Astrocyte (in vitro differentiated cells and primary cell): ENCODE results near the gene SSX2IP. TPM values are rescaled to one million over a fixed set of nuclear protein-coding genes. Genes with fewer than 3 reads are reported as not detected.

Experiments used
- DNase-seq: peaks from one replicate; pipeline ENCODE4 v3.0.0-alpha.2; 2010; ENCODE audit warnings: low read depth
- FAIRE-seq: peaks from 2 replicates; lab custom pipeline; 2011; peaks lifted over from hg19 to GRCh38; lab: Jason Lieb, UNC
- H2AFZ ChIP-seq: 2 replicates; pipeline ENCODE4 v1.6.0; 2012; ENCODE audit warnings: low read depth, low read length, inconsistent platforms
- H3K27ac ChIP-seq: 2 replicates; pipeline ENCODE4 v1.5.1; 2011; ENCODE audit warnings: low read depth, low read length, inconsistent platforms
- H3K27me3 ChIP-seq: 2 replicates; pipeline ENCODE4 v1.6.0; 2011; ENCODE audit warnings: low read length, inconsistent platforms; ENCODE audit not compliant: insufficient read depth
- H3K36me3 ChIP-seq: 2 replicates; pipeline ENCODE4 v1.5.1; 2011; ENCODE audit warnings: low read length, inconsistent platforms; ENCODE audit not compliant: insufficient read depth
- H3K4me1 ChIP-seq: 2 replicates; pipeline ENCODE4 v1.5.1; 2011; ENCODE audit warnings: low read length, inconsistent platforms; ENCODE audit not compliant: insufficient read depth
- H3K4me2 ChIP-seq: 2 replicates; pipeline ENCODE4 v1.6.0; 2012; ENCODE audit warnings: low read length, inconsistent platforms
- H3K4me3 ChIP-seq: 2 replicates; pipeline ENCODE4 v1.5.1; 2011; ENCODE audit warnings: low read depth, mild to moderate bottlenecking, low read length, inconsistent platforms; ENCODE audit not compliant: insufficient read depth
- H3K79me2 ChIP-seq: 2 replicates; pipeline ENCODE4 v1.6.0; 2012; ENCODE audit warnings: mild to moderate bottlenecking, low read length, inconsistent platforms; ENCODE audit not compliant: insufficient read depth
- H3K9ac ChIP-seq: 2 replicates; pipeline ENCODE4 v1.6.0; 2012; ENCODE audit warnings: mild to moderate bottlenecking, low read length, inconsistent platforms
- H3K9me3 ChIP-seq: 2 replicates; pipeline ENCODE4 v1.5.1; 2012; ENCODE audit warnings: low read depth, mild to moderate bottlenecking, low read length, inconsistent platforms; ENCODE audit not compliant: insufficient read depth
- H4K20me1 ChIP-seq: 2 replicates; pipeline ENCODE4 v1.6.0; 2012; ENCODE audit warnings: low read length, inconsistent platforms; ENCODE audit not compliant: insufficient read depth
- H3K27ac Mint-ChIP-seq: one replicate; pipeline ENCODE4 v1.8.0; 2021; ENCODE audit warnings: mild to moderate bottlenecking, mixed read lengths; ENCODE audit not compliant: unreplicated experiment
- H3K27me3 Mint-ChIP-seq: one replicate; pipeline ENCODE4 v1.8.0; 2021; ENCODE audit warnings: low read depth, mixed read lengths; ENCODE audit not compliant: unreplicated experiment
- H3K36me3 Mint-ChIP-seq: one replicate; pipeline ENCODE4 v1.8.0; 2021; ENCODE audit warnings: low read depth, mixed read lengths; ENCODE audit not compliant: unreplicated experiment
- H3K4me1 Mint-ChIP-seq: one replicate; pipeline ENCODE4 v1.8.0; 2021; ENCODE audit warnings: low read depth, mixed read lengths; ENCODE audit not compliant: unreplicated experiment
- H3K4me3 Mint-ChIP-seq: one replicate; pipeline ENCODE4 v1.8.0; 2021; ENCODE audit warnings: mild to moderate bottlenecking, moderate library complexity, mixed read lengths; ENCODE audit not compliant: unreplicated experiment
- H3K9me3 Mint-ChIP-seq: one replicate; pipeline ENCODE4 v1.8.0; 2021; ENCODE audit warnings: mild to moderate bottlenecking, mixed read lengths; ENCODE audit not compliant: unreplicated experiment
- CTCF ChIP-seq: IDR thresholded peaks from 2 replicates; pipeline ENCODE4 v1.5.1; 2011; ENCODE audit warnings: low read depth, mild to moderate bottlenecking, inconsistent platforms, low read length, moderate library complexity; ENCODE audit not compliant: insufficient read depth
- EZH2 ChIP-seq: IDR thresholded peaks from 2 replicates; pipeline ENCODE4 v1.6.1; 2012; ENCODE audit warnings: mild to moderate bottlenecking, low read length, inconsistent platforms; ENCODE audit not compliant: insufficient read depth
- total RNA-seq: library from RNA; stranded (reverse); gene quantifications from 2 replicates; pipeline ENCODE4 v1.2.1, GENCODE V29; 2021

The SSX2IP gene
- total RNA-seq, 1 donor from 2014 or later: 13.4 TPM

- no peak overlapping the region for H3K4me3 Mint-ChIP-seq
- DNase-seq (no peak), FAIRE-seq (no peak)
- no peaks in the 10 kb centered on the region for H3K36me3 Mint-ChIP-seq
- no peaks in the 10 kb centered on the region for H3K79me2 ChIP-seq
- H3K4me2 ChIP-seq: no peak overlapping the region
- H3K9me3 ChIP-seq: no peaks in the 10 kb centered on the region
- peaks cover 4% of the 10 kb centered on the region for H3K4me1 Mint-ChIP-seq
- no peak overlapping the region for H3K4me3 ChIP-seq
- no peaks in the 10 kb centered on the region for H3K27me3 Mint-ChIP-seq
- H3K36me3 ChIP-seq: no peaks in the 10 kb centered on the region
- H4K20me1 ChIP-seq: no peaks in the 10 kb centered on the region
- no peak overlapping the region for H3K9ac ChIP-seq
- no peaks in the 10 kb centered on the region for H3K9me3 Mint-ChIP-seq
- no peak for TF ChIP-seq EZH2
- no peak for TF ChIP-seq CTCF
- H2AFZ ChIP-seq: no peak overlapping the region
- no peak overlapping the region for H3K27ac ChIP-seq
- no peaks in the 10 kb centered on the region for H3K4me1 ChIP-seq
- H3K27ac Mint-ChIP-seq: no peak overlapping the region
- H3K27me3 ChIP-seq: no peaks in the 10 kb centered on the region
These were observed 15.3 kb upstream of the SSX2IP start for GRCh38 chr1:84705513-84705912.

DNA sequence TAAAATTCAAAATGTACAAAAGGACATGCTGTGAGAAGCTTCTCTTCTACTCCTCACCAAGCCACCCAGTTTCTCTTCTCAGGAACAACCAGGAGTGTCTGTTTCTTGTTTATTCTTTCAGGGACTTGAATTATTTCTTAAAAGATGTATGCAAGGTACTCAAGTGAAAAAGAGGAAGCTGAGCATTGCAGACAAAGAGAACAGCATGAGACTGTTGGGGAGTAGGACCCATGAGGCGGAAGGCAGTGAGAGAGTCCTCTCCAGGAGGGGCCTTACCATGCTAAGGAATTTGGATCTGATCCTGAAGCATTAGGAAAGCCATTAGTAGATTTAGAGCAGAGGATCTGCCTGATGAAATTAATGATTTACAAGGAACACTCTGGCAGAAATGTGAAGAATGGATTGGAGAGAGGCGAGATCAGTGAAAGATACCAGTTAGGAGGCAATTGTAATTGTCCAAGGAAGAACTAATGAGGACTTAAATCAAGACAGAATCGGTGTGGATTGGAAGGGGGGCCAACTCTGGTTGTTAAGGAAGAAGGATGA, 14.7 kb upstream of the SSX2IP start:
- Mint-ChIP-seq H3K27me3 (no peaks in the 10 kb centered on the region), H3K9me3 (no peaks in the 10 kb centered on the region), H3K4me1 (peaks cover 5% of the 10 kb centered on the region), H3K4me3 (no peak overlapping the region), H3K27ac (no peak overlapping the region), H3K36me3 (no peaks in the 10 kb centered on the region)
- FAIRE-seq (no peak), DNase-seq (no peak)
- H3K4me3 ChIP-seq: no peak overlapping the region
- no peak for TF ChIP-seq EZH2
- TF ChIP-seq CTCF: no peak
- H3K27ac ChIP-seq: no peak overlapping the region
- H2AFZ ChIP-seq: no peak overlapping the region
- no peaks in the 10 kb centered on the region for H3K27me3 ChIP-seq
- no peaks in the 10 kb centered on the region for H3K36me3 ChIP-seq
- no peaks in the 10 kb centered on the region for H3K9me3 ChIP-seq
- no peaks in the 10 kb centered on the region for H4K20me1 ChIP-seq
- no peak overlapping the region for H3K9ac ChIP-seq
- H3K4me2 ChIP-seq: no peak overlapping the region
- no peaks in the 10 kb centered on the region for H3K4me1 ChIP-seq
- H3K79me2 ChIP-seq: no peaks in the 10 kb centered on the region

DNA sequence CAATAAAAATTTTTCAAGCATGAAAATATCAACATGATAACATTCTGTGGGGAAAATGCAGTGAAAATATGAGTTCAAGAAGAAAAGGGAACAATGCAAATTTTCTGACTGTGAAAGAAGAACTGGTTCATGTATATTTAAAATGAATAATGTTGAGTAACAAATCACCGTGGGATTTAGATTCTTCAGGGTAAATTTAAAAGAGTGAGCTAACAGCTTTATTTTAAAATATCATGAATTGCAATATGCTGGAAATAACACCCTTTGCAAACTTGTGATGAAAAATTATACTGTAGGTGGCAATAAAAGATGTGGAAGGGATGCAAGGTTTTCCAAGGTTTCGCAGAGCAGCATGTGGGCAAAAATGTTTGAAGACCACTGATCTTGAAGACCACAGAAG, 13.2 kb upstream of the SSX2IP start:
- no peaks in the 10 kb centered on the region for H3K36me3 ChIP-seq
- Mint-ChIP-seq H3K36me3 (no peaks in the 10 kb centered on the region), H3K4me3 (no peak overlapping the region), H3K4me1 (peaks cover 19% of the 10 kb centered on the region), H3K27ac (no peak overlapping the region), H3K9me3 (no peaks in the 10 kb centered on the region), H3K27me3 (no peaks in the 10 kb centered on the region)
- FAIRE-seq (no peak), DNase-seq (no peak)
- no peaks in the 10 kb centered on the region for H3K79me2 ChIP-seq
- no peaks in the 10 kb centered on the region for H4K20me1 ChIP-seq
- H3K9ac ChIP-seq: no peak overlapping the region
- H3K9me3 ChIP-seq: no peaks in the 10 kb centered on the region
- H2AFZ ChIP-seq: no peak overlapping the region
- H3K4me2 ChIP-seq: no peak overlapping the region
- no peak overlapping the region for H3K4me3 ChIP-seq
- TF ChIP-seq EZH2 (no peak), CTCF (no peak)
- H3K27me3 ChIP-seq: no peaks in the 10 kb centered on the region
- peaks cover 6% of the 10 kb centered on the region for H3K4me1 ChIP-seq
- no peak overlapping the region for H3K27ac ChIP-seq
